GM23338 (cell line): ENCODE results near the gene HORMAD2. TPM values are rescaled to one million over a fixed set of nuclear protein-coding genes. Genes with fewer than 3 reads are reported as not detected.

Source experiments
- ATAC-seq: fragments of 200-7000 bp; cut with Tn5 transposase; 3 replicates; pipeline ENCODE4 v1.9.1; 2020
- DNase-seq: peaks from one replicate; pipeline ENCODE4 v3.0.0-alpha.2; 2015; ENCODE audit warnings: low spot score
- H2AFZ ChIP-seq: fragments of 200-600 bp; sonication (generic); 2 replicates; pipeline ENCODE4 v1.8.0; 2016; ENCODE audit warnings: antibody characterized with exemption, mild to moderate bottlenecking, moderate library complexity
- H3F3A ChIP-seq: fragments of 200-600 bp; sonication (generic); replicated peaks from 2 replicates; pipeline ENCODE4 v1.8.0; 2017; ENCODE audit warnings: antibody characterized with exemption, mixed run types, low read depth
- H3K27ac ChIP-seq: fragments of 200-600 bp; sonication (generic); 2 replicates; pipeline ENCODE4 v1.6.1; 2016; ENCODE audit warnings: low read depth
- H3K27me3 ChIP-seq: fragments of 200-600 bp; sonication (generic); 2 replicates; pipeline ENCODE4 v1.8.0; 2016; ENCODE audit warnings: mild to moderate bottlenecking, mixed run types, moderate library complexity; ENCODE audit not compliant: insufficient read depth
- H3K36me3 ChIP-seq: fragments of 200-600 bp; sonication (generic); 2 replicates; pipeline ENCODE4 v1.8.0; 2016; ENCODE audit warnings: mild to moderate bottlenecking; ENCODE audit not compliant: insufficient read depth
- H3K4me1 ChIP-seq: fragments of 200-600 bp; sonication (generic); 2 replicates; pipeline ENCODE4 v1.8.0; 2016; ENCODE audit warnings: mild to moderate bottlenecking, moderate library complexity; ENCODE audit not compliant: insufficient read depth
- H3K4me2 ChIP-seq: fragments of 200-600 bp; sonication (generic); 2 replicates; pipeline ENCODE4 v1.7.1; 2017; ENCODE audit warnings: mixed run types
- H3K4me3 ChIP-seq: fragments of 200-600 bp; sonication (generic); 2 replicates; pipeline ENCODE4 v1.6.1; 2016; ENCODE audit warnings: mixed run types
- H3K79me2 ChIP-seq: fragments of 200-600 bp; sonication (generic); replicated peaks from 2 replicates; pipeline ENCODE4 v1.8.0; 2017; ENCODE audit warnings: mild to moderate bottlenecking; ENCODE audit not compliant: insufficient read depth
- H3K9me2 ChIP-seq: fragments of 200-600 bp; sonication (generic); 2 replicates; pipeline ENCODE4 v1.8.0; 2017; ENCODE audit not compliant: insufficient read depth
- H4K20me1 ChIP-seq: fragments of 200-600 bp; sonication (generic); replicated peaks from 2 replicates; pipeline ENCODE4 v1.8.0; 2017; ENCODE audit warnings: mild to moderate bottlenecking; ENCODE audit not compliant: insufficient read depth
- H3K27ac Mint-ChIP-seq: 2 replicates; pipeline ENCODE4 v1.8.0; 2020; ENCODE audit warnings: inconsistent platforms, mild to moderate bottlenecking, moderate library complexity, mixed read lengths
- H3K27me3 Mint-ChIP-seq: 3 replicates; pipeline ENCODE4 v1.8.0; 2022; ENCODE audit warnings: low read depth, mild to moderate bottlenecking, moderate library complexity, mixed read lengths, inconsistent platforms; ENCODE audit not compliant: insufficient read depth, poor library complexity
- H3K36me3 Mint-ChIP-seq: 3 replicates; pipeline ENCODE4 v1.8.0; 2021; ENCODE audit warnings: low read depth, mild to moderate bottlenecking, inconsistent platforms, moderate library complexity, mixed read lengths
- H3K4me1 Mint-ChIP-seq: 3 replicates; pipeline ENCODE4 v1.8.0; 2020; ENCODE audit warnings: mild to moderate bottlenecking, inconsistent platforms, mixed read lengths
- H3K4me3 Mint-ChIP-seq: 3 replicates; pipeline ENCODE4 v1.8.0; 2021; ENCODE audit warnings: moderate library complexity, mild to moderate bottlenecking, inconsistent platforms, mixed read lengths
- H3K9me3 Mint-ChIP-seq: 3 replicates; pipeline ENCODE4 v1.8.0; 2020; ENCODE audit warnings: moderate library complexity, mild to moderate bottlenecking, inconsistent platforms, mixed read lengths
- CTCF ChIP-seq, 2 experiments: fragments of 200-600 bp in 1 of 2; sonication (generic) in 1 of 2; conservative IDR thresholded peaks; 2 replicates each; pipeline versions ENCODE4 v1.5.1 to v1.6.1; 2016 to 2017; ENCODE audit warnings: antibody characterized with exemption in 2 of 2, low read depth in 2 of 2, mild to moderate bottlenecking in 2 of 2, moderate library complexity in 1 of 2
- ETS1 ChIP-seq: IDR thresholded peaks from 2 replicates; pipeline ENCODE4 v1.6.1; 2016; ENCODE audit warnings: antibody characterized with exemption
- EZH2 ChIP-seq: fragments of 200-600 bp; sonication (generic); IDR thresholded peaks from one replicate; pipeline ENCODE4 v1.8.0; 2017; ENCODE audit warnings: antibody characterized with exemption, mild to moderate bottlenecking, low read depth; ENCODE audit not compliant: unreplicated experiment
- EZH2phosphoT487 ChIP-seq: fragments of 200-600 bp; sonication (generic); IDR thresholded peaks from one replicate; pipeline ENCODE4 v1.8.1; 2018; ENCODE audit warnings: antibody characterized with exemption; ENCODE audit not compliant: unreplicated experiment
- JUNB ChIP-seq: IDR thresholded peaks from one replicate; pipeline ENCODE4 v1.6.1; 2016; ENCODE audit warnings: antibody characterized with exemption; ENCODE audit not compliant: unreplicated experiment
- NANOG ChIP-seq: IDR thresholded peaks from 2 replicates; pipeline ENCODE4 v1.6.1; 2016; ENCODE audit warnings: antibody characterized with exemption, borderline replicate concordance
- POLR2AphosphoS5 ChIP-seq: IDR thresholded peaks from 2 replicates; pipeline ENCODE4 v1.6.1; 2016; ENCODE audit warnings: antibody characterized with exemption, low read depth
- STAT1 ChIP-seq: IDR thresholded peaks from one replicate; pipeline ENCODE4 v1.6.1; 2016; ENCODE audit warnings: antibody characterized with exemption; ENCODE audit not compliant: unreplicated experiment
- ZNF114 ChIP-seq: fragments of 250-450 bp; sonication (Bioruptor Pico); IDR thresholded peaks from 2 replicates; pipeline ENCODE4 v1.5.0; 2020; ENCODE audit warnings: mild to moderate bottlenecking, moderate library complexity
- ZNF331 ChIP-seq: fragments of 250-450 bp; sonication (Bioruptor Pico); IDR thresholded peaks from 2 replicates; pipeline ENCODE4 v1.5.0; 2020; ENCODE audit warnings: low read depth, mild to moderate bottlenecking, moderate library complexity
- polyA plus RNA-seq: library from polyadenylated mRNA; unstranded; fragments of >200 nt; fragmentation: Nextera tagmentation; extraction: Ambion mirVana; gene quantifications from 2 replicates; pipeline ENCODE4 v1.2.1, GENCODE V29; 2016
- total RNA-seq: library from RNA; depleted of rRNA; stranded (reverse); fragments of >200 nt; shearing (Covaris generic); gene quantifications from 2 replicates; pipeline ENCODE4 v1.2.3, GENCODE V29; 2014
- TF ChIP-seq, protein P1 (sequence below): IDR thresholded peaks from one replicate; pipeline ENCODE4 v1.6.1; 2018; ENCODE audit warnings: antibody characterized with exemption; ENCODE audit not compliant: unreplicated experiment

Gene HORMAD2
- total and polyA plus RNA-seq, 2 experiments from 2014 or later: 0.40 TPM; not detected in 1

GRCh38 chr22:30188911-30189310 is 108.6 kb downstream of the HORMAD2 start:
- Histone ChIP-seq H3K4me3 (no peak overlapping the region), H3K9me2 (no peaks in the 10 kb centered on the region), H3K27ac (no peak overlapping the region), H3K79me2 (no peaks in the 10 kb centered on the region), H3F3A (no peaks in the 10 kb centered on the region), H2AFZ (no peak overlapping the region; the same call in 1 of the 2 replicates), H4K20me1 (no peaks in the 10 kb centered on the region), H3K4me2 (no peak overlapping the region), H3K27me3 (no peaks in the 10 kb centered on the region), H3K36me3 (no peaks in the 10 kb centered on the region), H3K4me1 (peaks cover 38% of the 10 kb centered on the region)
- no peak for ATAC-seq
- H3K9me3 Mint-ChIP-seq: no peaks in the 10 kb centered on the region
- no peak overlapping the region for H3K4me3 Mint-ChIP-seq
- peaks cover 2% of the 10 kb centered on the region for H3K27me3 Mint-ChIP-seq
- TF ChIP-seq NANOG: no peak
- no peak for TF ChIP-seq STAT1
- no peak for TF ChIP-seq CTCF (conservative IDR thresholded peaks at IDR 0.05; ENCODE audit: low read depth in 2 of 2)
- TF ChIP-seq ETS1: no peak
- no peak for TF ChIP-seq ZNF114 (CRISPR knock-in tag)
- TF ChIP-seq ZNF331 (CRISPR knock-in tag): no peak
- TF ChIP-seq JUNB: no peak
- TF ChIP-seq POLR2AphosphoS5: no peak
- TF ChIP-seq EZH2: no peak
- no peak for TF ChIP-seq EZH2phosphoT487
- H3K27ac Mint-ChIP-seq: no peak overlapping the region
- H3K36me3 Mint-ChIP-seq: no peaks in the 10 kb centered on the region
- DNase-seq: no peak
- peaks cover 35% of the 10 kb centered on the region for H3K4me1 Mint-ChIP-seq

DNA sequence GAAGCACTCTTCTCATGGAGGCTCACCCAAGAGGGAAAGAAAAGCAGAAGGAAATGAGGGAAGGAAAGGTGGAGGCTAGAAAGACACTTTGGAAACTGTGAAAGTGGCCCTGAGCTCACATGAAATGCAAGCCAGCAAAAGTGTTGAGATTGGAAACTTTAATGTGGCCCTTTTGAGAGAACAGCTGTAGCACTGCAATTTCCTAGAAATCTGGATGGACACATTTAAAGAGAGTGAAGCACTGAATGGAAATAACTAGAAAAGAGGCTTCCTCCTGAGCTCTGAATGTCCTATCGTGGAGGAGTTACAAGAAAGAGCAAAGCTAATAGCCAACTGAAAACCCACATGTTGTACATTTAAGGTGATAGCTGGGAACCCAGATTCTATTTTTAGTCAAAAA is 110.3 kb downstream of the HORMAD2 start:
- H3K4me3 ChIP-seq: no peak overlapping the region
- Mint-ChIP-seq H3K4me1 (peaks cover 31% of the 10 kb centered on the region), H3K4me3 (no peak overlapping the region), H3K27me3 (peaks cover 2% of the 10 kb centered on the region), H3K9me3 (no peaks in the 10 kb centered on the region), H3K27ac (no peak overlapping the region), H3K36me3 (no peaks in the 10 kb centered on the region)
- no peak overlapping the region for H3K27ac ChIP-seq
- H3K9me2 ChIP-seq: no peaks in the 10 kb centered on the region; the same call in 1 of the 2 replicates
- peak overlapping the region; percentile 53; the same call in 1 of the 2 replicates for H2AFZ ChIP-seq
- no peaks in the 10 kb centered on the region for H3F3A ChIP-seq
- no peak for ATAC-seq
- no peaks in the 10 kb centered on the region for H3K79me2 ChIP-seq
- no peaks in the 10 kb centered on the region for H3K36me3 ChIP-seq
- DNase-seq: no peak
- no peak overlapping the region for H3K4me2 ChIP-seq
- H3K4me1 ChIP-seq: peaks cover 28% of the 10 kb centered on the region
- no peaks in the 10 kb centered on the region for H4K20me1 ChIP-seq
- no peaks in the 10 kb centered on the region for H3K27me3 ChIP-seq
- TF ChIP-seq STAT1: no peak
- TF ChIP-seq ZNF331 (CRISPR knock-in tag): no peak
- TF ChIP-seq EZH2: no peak
- no peak for TF ChIP-seq ZNF114 (CRISPR knock-in tag)
- no peak for TF ChIP-seq JUNB
- no peak for TF ChIP-seq POLR2AphosphoS5
- TF ChIP-seq ETS1: no peak
- TF ChIP-seq, protein P1, sequence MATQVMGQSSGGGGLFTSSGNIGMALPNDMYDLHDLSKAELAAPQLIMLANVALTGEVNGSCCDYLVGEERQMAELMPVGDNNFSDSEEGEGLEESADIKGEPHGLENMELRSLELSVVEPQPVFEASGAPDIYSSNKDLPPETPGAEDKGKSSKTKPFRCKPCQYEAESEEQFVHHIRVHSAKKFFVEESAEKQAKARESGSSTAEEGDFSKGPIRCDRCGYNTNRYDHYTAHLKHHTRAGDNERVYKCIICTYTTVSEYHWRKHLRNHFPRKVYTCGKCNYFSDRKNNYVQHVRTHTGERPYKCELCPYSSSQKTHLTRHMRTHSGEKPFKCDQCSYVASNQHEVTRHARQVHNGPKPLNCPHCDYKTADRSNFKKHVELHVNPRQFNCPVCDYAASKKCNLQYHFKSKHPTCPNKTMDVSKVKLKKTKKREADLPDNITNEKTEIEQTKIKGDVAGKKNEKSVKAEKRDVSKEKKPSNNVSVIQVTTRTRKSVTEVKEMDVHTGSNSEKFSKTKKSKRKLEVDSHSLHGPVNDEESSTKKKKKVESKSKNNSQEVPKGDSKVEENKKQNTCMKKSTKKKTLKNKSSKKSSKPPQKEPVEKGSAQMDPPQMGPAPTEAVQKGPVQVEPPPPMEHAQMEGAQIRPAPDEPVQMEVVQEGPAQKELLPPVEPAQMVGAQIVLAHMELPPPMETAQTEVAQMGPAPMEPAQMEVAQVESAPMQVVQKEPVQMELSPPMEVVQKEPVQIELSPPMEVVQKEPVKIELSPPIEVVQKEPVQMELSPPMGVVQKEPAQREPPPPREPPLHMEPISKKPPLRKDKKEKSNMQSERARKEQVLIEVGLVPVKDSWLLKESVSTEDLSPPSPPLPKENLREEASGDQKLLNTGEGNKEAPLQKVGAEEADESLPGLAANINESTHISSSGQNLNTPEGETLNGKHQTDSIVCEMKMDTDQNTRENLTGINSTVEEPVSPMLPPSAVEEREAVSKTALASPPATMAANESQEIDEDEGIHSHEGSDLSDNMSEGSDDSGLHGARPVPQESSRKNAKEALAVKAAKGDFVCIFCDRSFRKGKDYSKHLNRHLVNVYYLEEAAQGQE: no peak
- TF ChIP-seq CTCF (conservative IDR thresholded peaks at IDR 0.05; ENCODE audit: low read depth in 2 of 2): no peak
